HUES6 (cell line): ENCODE results near the gene NUP93.
"Not testable (repeated sequence)": the region's sequence is repeated elsewhere in the genome, so short reads cannot be mapped to it uniquely, and the experiment has no call there.

Experiments used
- H3K27ac ChIP-seq: 2 replicates; pipeline ENCODE4 v1.7.0; 2013; ENCODE audit warnings: low read depth, mild to moderate bottlenecking, low read length, inconsistent platforms
- H3K27me3 ChIP-seq: 2 replicates; pipeline ENCODE4 v1.6.1; 2013; ENCODE audit warnings: low read length; ENCODE audit not compliant: control insufficient read depth, insufficient read depth
- H3K36me3 ChIP-seq: 2 replicates; pipeline ENCODE4 v1.6.1; 2013; ENCODE audit warnings: low read length; ENCODE audit not compliant: control insufficient read depth, insufficient read depth
- H3K4me1 ChIP-seq: 2 replicates; pipeline ENCODE4 v1.6.1; 2013; ENCODE audit warnings: low read length; ENCODE audit not compliant: control insufficient read depth, insufficient read depth
- H3K4me3 ChIP-seq: 2 replicates; pipeline ENCODE4 v1.5.1; 2013; ENCODE audit warnings: low read depth, low read length
- H3K9ac ChIP-seq: one replicate; pipeline ENCODE4 v1.6.1; 2013; ENCODE audit warnings: mild to moderate bottlenecking, low read length
- H3K9me3 ChIP-seq: 2 replicates; pipeline ENCODE4 v1.6.1; 2013; ENCODE audit warnings: low read depth, low read length; ENCODE audit not compliant: control insufficient read depth, insufficient read depth

NUP93 gene

GRCh38 chr16:56728980-56729734 is 772 bp upstream of the NUP93 start:
- Histone ChIP-seq H3K9me3 (no peaks in the 10 kb centered on the region), H3K4me1 (peaks cover 12% of the 10 kb centered on the region; the same call in 1 of the 2 replicates), H3K4me3 (peak overlapping the region; percentile 92), H3K27me3 (no peaks in the 10 kb centered on the region), H3K27ac (peak overlapping the region; percentile 72; the same call in 1 of the 2 replicates), H3K36me3 (no peaks in the 10 kb centered on the region), H3K9ac (peak overlapping the region; percentile 74)

- Histone ChIP-seq H3K9ac (no peak overlapping the region), H3K36me3 (peaks cover 6% of the 10 kb centered on the region), H3K27me3 (no peaks in the 10 kb centered on the region), H3K27ac (no peak overlapping the region), H3K9me3 (0 out of 2 replicates have a peak, but pooled peaks cover 2% of the 10 kb centered on the region), H3K4me1 (peaks cover 12% of the 10 kb centered on the region; the same call in 1 of the 2 replicates), H3K4me3 (no peak overlapping the region)
Measured at GRCh38 chr16:56732366-56732765, 2.4 kb downstream of the NUP93 start.

DNA sequence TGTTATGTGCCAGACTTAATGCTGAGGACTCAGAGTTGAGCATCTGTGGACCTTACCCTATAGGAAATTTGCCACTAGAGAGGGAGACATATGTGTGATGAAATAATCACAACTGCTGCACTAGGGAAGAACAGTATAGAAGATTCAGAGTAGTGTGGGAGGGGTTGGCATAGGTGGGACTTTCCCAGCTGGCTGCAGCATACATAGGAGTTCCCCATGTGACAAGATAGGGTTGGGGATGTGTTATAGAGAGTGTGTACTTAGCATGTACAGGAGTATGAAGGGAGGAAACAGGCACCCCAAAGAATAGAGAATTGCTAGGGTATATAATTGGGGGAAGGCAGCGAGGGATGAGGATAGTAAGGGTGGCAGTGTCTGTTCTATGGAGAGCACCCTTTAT is 2.9 kb downstream of the NUP93 start:
- peaks cover 12% of the 10 kb centered on the region; the same call in 1 of the 2 replicates for H3K4me1 ChIP-seq
- H3K9me3 ChIP-seq: 0 out of 2 replicates have a peak, but pooled peaks cover 4% of the 10 kb centered on the region
- H3K9ac ChIP-seq: no peak overlapping the region
- H3K4me3 ChIP-seq: no peak overlapping the region
- peaks cover 6% of the 10 kb centered on the region for H3K36me3 ChIP-seq
- H3K27me3 ChIP-seq: no peaks in the 10 kb centered on the region
- no peak overlapping the region for H3K27ac ChIP-seq

- H3K36me3 ChIP-seq: peaks cover 14% of the 10 kb centered on the region
- H3K27ac ChIP-seq: no peak overlapping the region
- peaks cover 2% of the 10 kb centered on the region; the same call in 1 of the 2 replicates for H3K4me1 ChIP-seq
- 0 out of 2 replicates have a peak, but pooled peaks cover 11% of the 10 kb centered on the region for H3K9me3 ChIP-seq
- no peak overlapping the region for H3K4me3 ChIP-seq
- no peak overlapping the region for H3K9ac ChIP-seq
- no peaks in the 10 kb centered on the region for H3K27me3 ChIP-seq
Measured at GRCh38 chr16:56734429-56734828, 4.5 kb downstream of the NUP93 start.

DNA sequence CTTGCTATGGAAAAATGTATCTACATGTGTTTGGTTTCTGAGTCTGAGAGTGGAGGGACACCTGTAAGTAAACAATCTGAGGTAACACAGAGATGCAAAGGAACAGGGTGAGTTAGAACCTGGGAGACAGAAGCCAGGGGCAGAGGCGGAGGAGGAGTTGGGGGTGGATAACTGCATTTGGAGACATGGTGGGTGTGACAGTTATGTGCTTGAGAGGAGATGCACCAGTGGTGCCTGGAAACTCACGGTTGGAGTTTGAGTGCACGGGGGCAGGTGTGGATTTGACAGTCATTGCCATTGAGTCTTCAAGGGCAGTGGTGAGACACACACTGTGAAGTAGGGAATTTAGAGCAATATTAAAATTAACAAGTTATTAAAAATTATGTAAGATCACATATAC is 6.5 kb downstream of the NUP93 start:
- H3K36me3 ChIP-seq: peaks cover 14% of the 10 kb centered on the region
- no peak overlapping the region for H3K27ac ChIP-seq
- H3K4me1 ChIP-seq: no peaks in the 10 kb centered on the region; the same call in 1 of the 2 replicates
- no peak overlapping the region for H3K4me3 ChIP-seq
- H3K27me3 ChIP-seq: no peaks in the 10 kb centered on the region
- H3K9ac ChIP-seq: no peak overlapping the region
- H3K9me3 ChIP-seq: 0 out of 2 replicates have a peak, but pooled peaks cover 11% of the 10 kb centered on the region

DNA sequence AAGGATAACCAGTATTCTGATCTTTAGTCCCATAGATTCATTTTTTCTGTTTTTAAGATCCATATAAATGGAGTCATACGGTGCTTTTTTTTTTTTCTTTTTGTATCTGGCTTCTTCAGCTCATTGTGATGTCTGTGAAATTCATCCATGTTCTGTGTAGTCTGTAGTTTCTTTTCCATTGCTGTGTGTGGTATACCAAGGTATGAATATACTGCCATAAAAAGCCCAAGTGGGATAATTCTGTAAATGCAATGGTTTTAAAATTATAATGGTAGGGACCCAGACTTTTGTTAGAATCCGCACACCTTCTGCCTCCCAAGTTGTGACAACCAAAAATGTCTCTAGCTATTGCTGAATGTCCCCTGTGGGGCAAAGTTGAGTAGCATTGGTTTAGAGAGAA is 7.6 kb downstream of the NUP93 start:
- Histone ChIP-seq H3K4me3 (no peak overlapping the region), H3K9ac (no peak overlapping the region), H3K4me1 (no peaks in the 10 kb centered on the region; the same call in 1 of the 2 replicates), H3K27ac (no peak overlapping the region), H3K9me3 (0 out of 2 replicates have a peak, but pooled peaks cover 11% of the 10 kb centered on the region), H3K36me3 (peaks cover 14% of the 10 kb centered on the region), H3K27me3 (no peaks in the 10 kb centered on the region)

GRCh38 chr16:56738221-56738620 is 8.3 kb downstream of the NUP93 start:
- Histone ChIP-seq H3K9ac (no peak overlapping the region), H3K27me3 (no peaks in the 10 kb centered on the region), H3K36me3 (peaks cover 14% of the 10 kb centered on the region), H3K9me3 (0 out of 2 replicates have a peak, but pooled peaks cover 11% of the 10 kb centered on the region), H3K4me1 (no peaks in the 10 kb centered on the region; the same call in 1 of the 2 replicates), H3K4me3 (no peak overlapping the region), H3K27ac (no peak overlapping the region)

DNA sequence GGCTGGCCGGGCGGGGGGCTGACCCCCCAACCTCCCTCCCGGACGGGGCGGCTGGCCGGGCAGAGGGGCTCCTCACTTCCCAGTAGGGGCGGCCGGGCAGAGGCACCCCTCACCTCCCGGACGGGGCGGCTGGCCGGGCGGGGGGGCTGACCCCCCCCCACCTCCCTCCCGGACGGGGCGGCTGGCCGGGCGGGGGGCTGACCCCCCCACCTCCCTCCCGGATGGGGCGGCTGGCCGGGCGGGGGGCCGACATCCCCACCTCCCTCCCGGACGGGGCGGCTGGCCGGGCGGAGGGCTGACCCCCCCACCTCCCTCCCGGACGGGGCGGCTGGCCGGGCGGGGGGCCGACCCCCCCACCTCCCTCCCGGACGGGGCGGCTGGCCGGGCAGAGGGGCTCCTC is 9.4 kb downstream of the NUP93 start:
- not testable (repeated sequence) for H3K9ac ChIP-seq, H3K27ac ChIP-seq, H3K27me3 ChIP-seq, H3K4me1 ChIP-seq, H3K4me3 ChIP-seq
- peaks cover 14% of the 10 kb centered on the region for H3K36me3 ChIP-seq
- 0 out of 2 replicates have a peak, but pooled peaks cover 11% of the 10 kb centered on the region for H3K9me3 ChIP-seq

DNA sequence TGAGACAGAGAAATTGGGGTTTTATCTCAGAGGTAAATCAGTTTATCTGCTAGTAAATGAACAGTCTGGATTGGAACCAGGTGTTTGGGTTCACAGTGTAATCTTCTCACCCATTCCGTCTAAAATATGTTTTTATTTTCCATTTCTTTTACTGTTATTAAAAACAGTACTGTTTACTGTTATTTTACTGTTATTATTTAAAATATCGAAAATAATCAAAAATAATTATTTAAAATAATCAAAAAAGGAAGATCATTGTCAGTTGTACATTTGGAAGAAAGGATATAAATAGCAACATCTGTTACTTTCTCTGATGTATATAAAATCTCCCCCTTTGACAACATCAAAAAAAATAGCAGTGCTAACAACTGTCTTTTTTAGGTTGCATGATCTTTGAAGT is 11.5 kb downstream of the NUP93 start:
- Histone ChIP-seq H3K4me3 (no peak overlapping the region), H3K27me3 (no peaks in the 10 kb centered on the region), H3K9me3 (0 out of 2 replicates have a peak, but pooled peaks cover 11% of the 10 kb centered on the region), H3K9ac (no peak overlapping the region), H3K27ac (no peak overlapping the region), H3K36me3 (peaks cover 14% of the 10 kb centered on the region), H3K4me1 (peaks cover 17% of the 10 kb centered on the region)

- no peak overlapping the region for H3K27ac ChIP-seq
Measured at GRCh38 chr16:56742030-56742984, 12.4 kb downstream of the NUP93 start.

More at GRCh38 chr16:56742030-56742984, 12.4 kb downstream of the NUP93 start:
- H3K4me1 ChIP-seq: peaks cover 19% of the 10 kb centered on the region
- no peak overlapping the region for H3K4me3 ChIP-seq
- H3K9ac ChIP-seq: no peak overlapping the region
- H3K36me3 ChIP-seq: peaks cover 9% of the 10 kb centered on the region
- 0 out of 2 replicates have a peak, but pooled peaks cover 10% of the 10 kb centered on the region for H3K9me3 ChIP-seq
- H3K27me3 ChIP-seq: no peaks in the 10 kb centered on the region
